Smooth muscle cell of trachea (primary cell): ENCODE data around the gene JADE3. TPM values are rescaled to one million over a fixed set of nuclear protein-coding genes. Genes with fewer than 3 reads are reported as not detected.

ENCODE experiments used
- total RNA-seq: library from RNA; depleted of rRNA; stranded (reverse); fragments of >200 nt; gene quantifications from 2 replicates; pipeline ENCODE4 v1.2.1, GENCODE V29; 2014

JADE3 gene
- total RNA-seq: 4.4 and 4.5 TPM in 2 replicates

GRCh38 chrX:46912098-46912602 is at the start of gene JADE3:
Gene JADE3 (plus strand): TSS chrX:46912421. CDS start chrX:46984895, 72,474 bp downstream.

GRCh38 chrX:47078129-47079043 is 166.2 kb downstream of the JADE3 start, which contains the start of gene RGN:
Gene RGN (plus strand): TSS chrX:47078443. CDS start chrX:47081145, 2,702 bp downstream.

Other genes starting within 250 kb of the JADE3 start
- gene SLC9A7, start 153.3 kb upstream of the JADE3 start, total RNA-seq: 62.9 and 67.9 TPM in 2 replicates
- 10.8 and 21.5 TPM in 2 replicates for gene RP2, start 75.4 kb upstream of the JADE3 start, total RNA-seq
- gene RGN, start 166.0 kb downstream of the JADE3 start, total RNA-seq: 4.5 and 5.2 TPM in 2 replicates
- 63.6 and 65.7 TPM in 2 replicates for gene NDUFB11, start 232.3 kb downstream of the JADE3 start, total RNA-seq
- 54.0 and 56.7 TPM in 2 replicates for gene RBM10, start 232.8 kb downstream of the JADE3 start, total RNA-seq